HuH-7 (cell line): ENCODE results near the gene CRTC3.
"Not testable (repeated sequence)": the region's sequence is repeated elsewhere in the genome, so short reads cannot be mapped to it uniquely, and the experiment has no call there.

ENCODE experiments used
- DNase-seq: peaks from one replicate; pipeline ENCODE4 v3.0.0; 2011; ENCODE audit warnings: low spot score

CRTC3 gene

DNA sequence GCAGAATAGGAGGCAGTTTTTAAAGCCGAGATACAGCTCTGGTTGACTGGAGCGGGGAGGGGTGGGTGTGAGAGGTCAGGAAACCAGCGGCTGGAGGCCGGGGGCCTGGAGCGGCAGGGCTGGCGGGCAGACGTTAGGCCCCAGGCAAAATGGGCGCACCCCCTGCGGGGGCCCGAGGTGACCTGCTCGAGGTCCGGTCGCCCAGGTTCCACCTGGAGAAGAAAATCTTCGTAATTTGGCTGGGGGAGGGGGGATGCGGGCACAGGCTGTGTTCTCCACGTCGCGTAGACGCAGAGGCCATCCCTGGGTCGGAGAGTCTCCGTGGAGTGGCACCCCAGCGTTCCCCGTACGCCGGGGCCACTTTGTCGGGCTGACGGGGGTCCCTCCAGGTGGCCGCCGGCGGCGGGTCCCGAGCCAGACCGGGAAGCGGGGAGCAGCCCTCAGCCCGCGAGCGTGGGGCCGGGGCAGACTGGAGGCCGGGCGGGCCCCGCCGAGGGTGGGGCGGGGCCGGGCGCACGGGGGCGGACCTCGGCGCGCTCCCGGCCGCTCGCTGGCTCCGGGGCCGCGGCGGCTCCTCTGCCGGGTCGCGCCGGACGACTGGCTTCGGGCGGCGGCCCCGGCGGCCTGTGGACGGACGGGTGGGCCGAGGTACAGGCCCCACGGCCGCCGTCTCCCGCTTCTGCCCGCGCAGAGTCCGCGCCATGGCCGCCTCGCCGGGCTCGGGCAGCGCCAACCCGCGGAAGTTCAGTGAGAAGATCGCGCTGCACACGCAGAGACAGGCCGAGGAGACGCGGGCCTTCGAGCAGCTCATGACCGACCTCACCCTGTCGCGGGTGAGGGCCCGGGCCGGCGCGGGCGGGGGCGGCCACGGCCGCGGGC, at the start of gene CRTC3:
TSS of gene CRTC3 (plus strand) at position 553 of the 879 bp plus-strand sequence. CDS start at position 702, 149 bp downstream.
- DNase-seq, result peak; percentile 77

GRCh38 chr15:90481023-90481422, 48.7 kb upstream of the CRTC3 start:
- DNase-seq, result no peak

- DNase-seq, result peak; percentile 46
Measured at GRCh38 chr15:90482124-90483011, 47.4 kb upstream of the CRTC3 start.

- no peak for DNase-seq
Measured at GRCh38 chr15:90483012-90483307, 46.8 kb upstream of the CRTC3 start.

- DNase-seq, result no peak
Measured at GRCh38 chr15:90483637-90484036, 46.1 kb upstream of the CRTC3 start.

GRCh38 chr15:90487186-90487585, 42.5 kb upstream of the CRTC3 start:
- DNase-seq, result no peak

DNA sequence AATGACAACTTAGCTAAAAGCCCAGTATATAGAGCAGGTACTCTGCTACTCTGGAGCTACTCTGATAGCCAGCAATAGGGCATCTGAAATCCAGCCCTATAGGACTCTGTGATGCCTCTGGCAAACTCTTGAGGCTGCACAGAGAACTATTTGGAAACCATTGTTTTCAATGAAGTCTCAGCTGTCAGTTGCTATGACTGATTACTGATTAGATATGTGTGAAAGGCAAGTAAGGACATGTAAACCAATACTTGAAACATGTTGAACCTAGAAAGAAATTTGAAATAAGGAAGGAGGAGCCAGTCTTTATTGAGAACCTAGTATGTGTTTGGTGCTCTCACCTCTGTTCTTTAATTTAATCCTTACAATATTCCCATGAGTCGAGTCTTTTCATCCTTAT, 40.2 kb upstream of the CRTC3 start:
- peak; percentile 18 for DNase-seq

DNA sequence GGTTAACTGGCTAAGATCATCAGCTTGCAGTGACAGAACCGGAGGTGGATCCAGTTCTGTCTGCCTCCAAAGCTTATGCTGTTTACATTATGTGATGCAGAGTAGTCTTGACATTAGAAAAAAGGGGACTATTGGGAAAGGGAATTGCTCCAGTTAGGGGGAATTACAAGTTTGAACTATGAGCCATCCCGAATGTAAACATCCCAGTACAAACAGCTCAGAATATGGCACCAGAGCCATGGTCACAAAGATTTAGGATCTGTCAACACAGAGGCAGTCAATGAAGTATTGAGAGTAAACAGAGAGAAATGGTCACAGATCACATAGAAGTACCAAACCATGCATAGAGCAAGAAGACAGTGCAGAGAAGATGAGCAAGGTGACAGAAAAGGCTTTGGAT, 39.8 kb upstream of the CRTC3 start:
- DNase-seq, result peak; percentile 56

GRCh38 chr15:90493647-90494046, 36.1 kb upstream of the CRTC3 start:
- no peak for DNase-seq

DNA sequence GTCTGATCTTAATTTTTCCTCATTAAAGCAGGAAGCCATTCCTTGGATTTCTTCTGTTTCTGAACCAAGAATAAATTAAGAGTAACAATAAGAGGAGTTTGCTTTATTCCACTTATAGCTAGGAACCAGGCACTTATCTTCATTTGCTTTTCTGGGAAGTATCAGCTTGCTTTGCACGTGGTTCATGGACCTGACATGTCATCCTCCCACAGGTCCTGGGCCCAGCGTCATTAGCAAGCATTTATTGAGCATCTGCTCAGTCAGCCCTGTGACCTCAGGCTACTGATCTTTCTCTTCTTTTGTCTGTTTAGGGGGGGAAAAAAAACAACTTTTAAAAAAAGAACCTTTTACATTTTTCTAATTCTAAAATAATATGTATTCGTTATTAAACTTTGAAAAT, 34.7 kb upstream of the CRTC3 start:
- no peak for DNase-seq

DNA sequence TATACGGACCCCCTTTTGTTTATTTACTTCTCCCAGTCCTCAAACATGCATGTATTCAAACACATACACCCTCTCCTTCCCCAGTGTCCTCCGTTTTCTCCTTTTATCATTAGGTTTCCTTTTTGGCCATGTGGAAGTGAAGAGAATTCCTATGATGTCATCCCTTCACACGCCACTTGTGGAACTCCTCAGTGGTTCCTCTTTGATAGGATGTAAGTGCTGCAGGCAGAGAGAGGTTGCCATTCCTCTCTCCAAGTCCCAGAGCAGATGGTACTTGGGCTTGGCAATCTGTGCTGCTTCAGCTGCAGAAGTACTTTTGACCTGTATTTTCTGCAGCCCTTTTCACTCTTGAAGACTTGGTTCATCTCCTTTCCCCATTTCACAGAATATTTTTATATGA, 32.9 kb upstream of the CRTC3 start:
- no peak for DNase-seq

DNA sequence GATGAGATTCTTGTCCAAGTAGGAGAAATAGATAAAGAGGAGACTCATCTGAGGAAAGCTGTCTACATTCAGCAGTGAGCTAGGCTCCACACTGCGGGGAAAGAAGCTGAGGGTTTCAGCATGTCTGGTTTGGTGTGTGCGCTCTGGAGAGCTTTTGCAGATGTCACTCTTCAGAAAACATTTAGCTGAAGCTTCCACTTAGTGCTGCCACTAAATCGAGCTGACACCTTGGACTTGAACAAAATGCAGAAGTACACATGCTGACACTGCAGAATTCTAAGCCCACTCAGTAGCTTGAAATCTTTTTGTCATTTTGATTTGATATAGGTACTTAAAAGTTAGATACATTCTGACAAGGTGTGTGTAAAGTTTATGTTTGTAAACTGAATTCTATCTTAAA, 32.3 kb upstream of the CRTC3 start:
- DNase-seq, result no peak

DNA sequence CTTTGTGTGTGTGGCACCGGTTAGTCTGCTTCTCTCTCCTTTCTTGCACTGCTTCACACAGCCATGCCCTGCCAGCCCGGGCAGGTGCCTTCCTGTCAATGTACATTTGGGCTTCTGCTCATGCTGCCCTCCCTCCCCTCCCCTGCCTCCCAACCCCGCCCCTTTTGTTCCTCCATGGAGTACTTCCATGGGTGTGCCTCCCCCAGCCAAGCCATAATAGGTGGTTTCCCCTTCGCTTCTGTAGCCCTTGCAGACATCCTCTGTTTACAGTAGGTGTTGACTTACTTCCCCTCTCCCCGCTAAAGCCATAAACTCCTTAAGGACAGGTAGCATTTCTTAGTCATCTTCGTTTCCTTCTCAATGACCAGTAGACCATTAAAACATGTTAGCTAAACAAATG, 31.8 kb upstream of the CRTC3 start:
- DNase-seq, result peak; percentile 17

GRCh38 chr15:90500171-90500570, 29.6 kb upstream of the CRTC3 start:
- no peak for DNase-seq

DNA sequence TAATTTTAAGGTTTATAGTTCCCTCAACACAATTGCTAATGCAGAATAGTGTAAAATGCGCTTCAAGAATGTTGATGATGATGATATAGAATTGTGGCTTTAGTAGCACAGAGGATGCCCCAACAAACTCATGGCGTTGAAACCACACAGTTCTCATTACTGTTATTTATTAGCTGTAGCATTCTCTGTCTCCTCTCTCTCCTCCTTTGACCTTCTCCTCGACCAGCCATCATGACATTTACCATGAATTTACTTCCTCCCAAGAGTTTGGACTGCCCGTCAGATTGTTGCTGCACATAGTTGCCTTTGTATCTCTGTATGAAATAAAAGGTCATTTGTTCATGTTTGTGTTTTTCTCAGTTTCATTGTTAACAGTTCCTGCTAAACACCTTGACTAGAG, 27.8 kb upstream of the CRTC3 start:
- no peak for DNase-seq

- not testable (repeated sequence) for DNase-seq
Measured at GRCh38 chr15:90510781-90511180, 18.9 kb upstream of the CRTC3 start.

- DNase-seq, result not testable (repeated sequence)
Measured at GRCh38 chr15:90511211-90511618, 18.5 kb upstream of the CRTC3 start.

- DNase-seq, result no peak
Measured at GRCh38 chr15:90512276-90512675, 17.4 kb upstream of the CRTC3 start.

- DNase-seq, result no peak
Measured at GRCh38 chr15:90512981-90513380, 16.7 kb upstream of the CRTC3 start.

DNA sequence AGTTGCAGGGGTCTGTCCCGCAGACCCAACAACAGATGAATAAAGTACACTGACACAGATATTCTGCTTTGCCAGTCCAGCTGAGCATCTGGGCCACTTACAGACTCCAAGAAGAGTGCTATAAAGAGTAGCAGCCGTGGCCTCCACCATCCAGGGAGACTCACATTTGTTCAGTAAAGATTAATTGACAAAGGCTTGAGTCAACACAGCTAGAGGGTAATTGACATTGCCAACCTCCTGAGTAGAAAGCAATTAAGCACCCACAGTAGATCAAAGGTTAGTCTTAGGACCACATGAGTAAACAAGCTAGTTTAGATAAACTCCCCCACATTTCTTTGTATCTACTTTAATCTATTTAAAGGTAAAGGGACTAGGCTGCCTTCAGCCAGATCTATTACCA, 16.3 kb upstream of the CRTC3 start:
- DNase-seq, result no peak

- DNase-seq, result not testable (repeated sequence)
Measured at GRCh38 chr15:90513893-90514292, 15.8 kb upstream of the CRTC3 start.

GRCh38 chr15:90519688-90520087, 10.0 kb upstream of the CRTC3 start:
- no peak for DNase-seq

GRCh38 chr15:90520365-90520764, 9.4 kb upstream of the CRTC3 start:
- no peak for DNase-seq
